Activated naive CD8-positive, alpha-beta T cell (primary cell): ENCODE measurements around the gene ETS1.

Experiments used
- H3K27ac Mint-ChIP-seq: one replicate; pipeline ENCODE4 v1.8.0; 2021; ENCODE audit warnings: mixed read lengths
- H3K27me3 Mint-ChIP-seq: one replicate; pipeline ENCODE4 v1.8.0; 2021; ENCODE audit warnings: mixed read lengths
- H3K36me3 Mint-ChIP-seq: one replicate; pipeline ENCODE4 v1.8.0; 2021; ENCODE audit warnings: mixed read lengths
- H3K4me1 Mint-ChIP-seq: one replicate; pipeline ENCODE4 v1.8.0; 2021; ENCODE audit warnings: low read depth, mixed read lengths
- H3K4me3 Mint-ChIP-seq: one replicate; pipeline ENCODE4 v1.8.0; 2021; ENCODE audit warnings: mild to moderate bottlenecking, mixed read lengths
- H3K9me3 Mint-ChIP-seq: one replicate; pipeline ENCODE4 v1.8.0; 2021; ENCODE audit warnings: low read depth, mixed read lengths

Gene ETS1

GRCh38 chr11:128590587-128590986 is 3.2 kb upstream of the ETS1 start:
- H3K27ac Mint-ChIP-seq = no peak overlapping the region
- no peaks in the 10 kb centered on the region for H3K9me3 Mint-ChIP-seq
- no peaks in the 10 kb centered on the region for H3K36me3 Mint-ChIP-seq
- no peaks in the 10 kb centered on the region for H3K27me3 Mint-ChIP-seq
- no peak overlapping the region for H3K4me3 Mint-ChIP-seq
- H3K4me1 Mint-ChIP-seq = peaks cover 17% of the 10 kb centered on the region

GRCh38 chr11:128589998-128590397 is 2.6 kb upstream of the ETS1 start:
- Mint-ChIP-seq H3K36me3 (no peaks in the 10 kb centered on the region), H3K9me3 (no peaks in the 10 kb centered on the region), H3K4me1 (peaks cover 14% of the 10 kb centered on the region), H3K27ac (no peak overlapping the region), H3K27me3 (no peaks in the 10 kb centered on the region), H3K4me3 (no peak overlapping the region)

- no peaks in the 10 kb centered on the region for H3K36me3 Mint-ChIP-seq
- no peak overlapping the region for H3K4me3 Mint-ChIP-seq
- no peaks in the 10 kb centered on the region for H3K9me3 Mint-ChIP-seq
- H3K27ac Mint-ChIP-seq = no peak overlapping the region
- peaks cover 26% of the 10 kb centered on the region for H3K4me1 Mint-ChIP-seq
- no peaks in the 10 kb centered on the region for H3K27me3 Mint-ChIP-seq
Observed at GRCh38 chr11:128588093-128588492, 735 bp upstream of the ETS1 start.

- Mint-ChIP-seq H3K4me3 (no peak overlapping the region), H3K36me3 (no peaks in the 10 kb centered on the region), H3K4me1 (peaks cover 36% of the 10 kb centered on the region), H3K27ac (no peak overlapping the region), H3K27me3 (no peaks in the 10 kb centered on the region), H3K9me3 (no peaks in the 10 kb centered on the region)
Observed at GRCh38 chr11:128586689-128587088, 669 bp downstream of the ETS1 start.

- no peaks in the 10 kb centered on the region for H3K27me3 Mint-ChIP-seq
- no peaks in the 10 kb centered on the region for H3K9me3 Mint-ChIP-seq
- peaks cover 46% of the 10 kb centered on the region for H3K4me1 Mint-ChIP-seq
- H3K36me3 Mint-ChIP-seq = no peaks in the 10 kb centered on the region
- no peak overlapping the region for H3K4me3 Mint-ChIP-seq
- no peak overlapping the region for H3K27ac Mint-ChIP-seq
Observed at GRCh38 chr11:128585498-128586238, 1.7 kb downstream of the ETS1 start.

- Mint-ChIP-seq H3K4me1 (peaks cover 61% of the 10 kb centered on the region), H3K9me3 (no peaks in the 10 kb centered on the region), H3K27ac (peak overlapping the region; percentile 47), H3K4me3 (no peak overlapping the region), H3K36me3 (no peaks in the 10 kb centered on the region), H3K27me3 (no peaks in the 10 kb centered on the region)
Observed at GRCh38 chr11:128584253-128584652, 3.1 kb downstream of the ETS1 start.

- Mint-ChIP-seq H3K27me3 (no peaks in the 10 kb centered on the region), H3K27ac (peak overlapping the region; percentile 84), H3K36me3 (no peaks in the 10 kb centered on the region), H3K9me3 (no peaks in the 10 kb centered on the region), H3K4me3 (peak overlapping the region; percentile 48), H3K4me1 (peaks cover 66% of the 10 kb centered on the region)
Observed at GRCh38 chr11:128582496-128583366, 4.6 kb downstream of the ETS1 start.

- peaks cover 75% of the 10 kb centered on the region for H3K4me1 Mint-ChIP-seq
- H3K9me3 Mint-ChIP-seq = no peaks in the 10 kb centered on the region
- peak overlapping the region; percentile 96 for H3K27ac Mint-ChIP-seq
- H3K4me3 Mint-ChIP-seq = no peak overlapping the region
- H3K36me3 Mint-ChIP-seq = no peaks in the 10 kb centered on the region
- no peaks in the 10 kb centered on the region for H3K27me3 Mint-ChIP-seq
Observed at GRCh38 chr11:128581561-128582272, 5.6 kb downstream of the ETS1 start.

GRCh38 chr11:128580612-128581011 is 6.7 kb downstream of the ETS1 start:
- no peaks in the 10 kb centered on the region for H3K27me3 Mint-ChIP-seq
- peak overlapping the region; percentile 75 for H3K4me3 Mint-ChIP-seq
- peaks cover 77% of the 10 kb centered on the region for H3K4me1 Mint-ChIP-seq
- no peaks in the 10 kb centered on the region for H3K9me3 Mint-ChIP-seq
- H3K27ac Mint-ChIP-seq = peak overlapping the region; percentile 96
- no peaks in the 10 kb centered on the region for H3K36me3 Mint-ChIP-seq

- Mint-ChIP-seq H3K4me3 (peak overlapping the region; percentile 75), H3K36me3 (no peaks in the 10 kb centered on the region), H3K9me3 (no peaks in the 10 kb centered on the region), H3K4me1 (peaks cover 81% of the 10 kb centered on the region), H3K27me3 (no peaks in the 10 kb centered on the region), H3K27ac (peak overlapping the region; percentile 96)
Observed at GRCh38 chr11:128579798-128580504, 7.4 kb downstream of the ETS1 start.

- peaks cover 69% of the 10 kb centered on the region for H3K4me1 Mint-ChIP-seq
- peak overlapping the region; percentile 35 for H3K27ac Mint-ChIP-seq
- peaks cover 4% of the 10 kb centered on the region for H3K9me3 Mint-ChIP-seq
- H3K27me3 Mint-ChIP-seq = no peaks in the 10 kb centered on the region
- no peaks in the 10 kb centered on the region for H3K36me3 Mint-ChIP-seq
- H3K4me3 Mint-ChIP-seq = no peak overlapping the region
Observed at GRCh38 chr11:128576555-128576954, 10.8 kb downstream of the ETS1 start.

GRCh38 chr11:128575961-128576350 is 11.4 kb downstream of the ETS1 start:
- no peak overlapping the region for H3K4me3 Mint-ChIP-seq
- H3K27me3 Mint-ChIP-seq = no peaks in the 10 kb centered on the region
- H3K4me1 Mint-ChIP-seq = peaks cover 63% of the 10 kb centered on the region
- peaks cover 4% of the 10 kb centered on the region for H3K9me3 Mint-ChIP-seq
- no peaks in the 10 kb centered on the region for H3K36me3 Mint-ChIP-seq
- H3K27ac Mint-ChIP-seq = no peak overlapping the region

- no peaks in the 10 kb centered on the region for H3K36me3 Mint-ChIP-seq
- no peaks in the 10 kb centered on the region for H3K27me3 Mint-ChIP-seq
- peaks cover 4% of the 10 kb centered on the region for H3K9me3 Mint-ChIP-seq
- peak overlapping the region; percentile 12 for H3K4me3 Mint-ChIP-seq
- H3K4me1 Mint-ChIP-seq = peaks cover 57% of the 10 kb centered on the region
- peak overlapping the region; percentile 62 for H3K27ac Mint-ChIP-seq
Observed at GRCh38 chr11:128575174-128575960, 12.0 kb downstream of the ETS1 start.

GRCh38 chr11:128574576-128575011 is 12.8 kb downstream of the ETS1 start:
- Mint-ChIP-seq H3K9me3 (peaks cover 4% of the 10 kb centered on the region), H3K27me3 (no peaks in the 10 kb centered on the region), H3K4me1 (peaks cover 52% of the 10 kb centered on the region), H3K4me3 (peak overlapping the region; percentile 12), H3K27ac (peak overlapping the region; percentile 13), H3K36me3 (no peaks in the 10 kb centered on the region)
